Forelimb muscle (tissue), 1 donor: ENCODE results near the gene KRT222. TPM values are rescaled to one million over a fixed set of nuclear protein-coding genes. Genes with fewer than 3 reads are reported as not detected.

Source experiments
- DNase-seq: peaks from one replicate; pipeline ENCODE4 v3.0.0-alpha.2; 2013; ENCODE audit warnings: low read depth
- polyA plus RNA-seq: library from polyadenylated mRNA; unstranded; fragments of 120-200 nt; gene quantifications from one replicate; pipeline ENCODE4 v1.2.1, GENCODE V29; 2013; ENCODE audit not compliant: insufficient read length

The KRT222 gene
- polyA plus RNA-seq, 1 donor, result 0.13 TPM

DNA sequence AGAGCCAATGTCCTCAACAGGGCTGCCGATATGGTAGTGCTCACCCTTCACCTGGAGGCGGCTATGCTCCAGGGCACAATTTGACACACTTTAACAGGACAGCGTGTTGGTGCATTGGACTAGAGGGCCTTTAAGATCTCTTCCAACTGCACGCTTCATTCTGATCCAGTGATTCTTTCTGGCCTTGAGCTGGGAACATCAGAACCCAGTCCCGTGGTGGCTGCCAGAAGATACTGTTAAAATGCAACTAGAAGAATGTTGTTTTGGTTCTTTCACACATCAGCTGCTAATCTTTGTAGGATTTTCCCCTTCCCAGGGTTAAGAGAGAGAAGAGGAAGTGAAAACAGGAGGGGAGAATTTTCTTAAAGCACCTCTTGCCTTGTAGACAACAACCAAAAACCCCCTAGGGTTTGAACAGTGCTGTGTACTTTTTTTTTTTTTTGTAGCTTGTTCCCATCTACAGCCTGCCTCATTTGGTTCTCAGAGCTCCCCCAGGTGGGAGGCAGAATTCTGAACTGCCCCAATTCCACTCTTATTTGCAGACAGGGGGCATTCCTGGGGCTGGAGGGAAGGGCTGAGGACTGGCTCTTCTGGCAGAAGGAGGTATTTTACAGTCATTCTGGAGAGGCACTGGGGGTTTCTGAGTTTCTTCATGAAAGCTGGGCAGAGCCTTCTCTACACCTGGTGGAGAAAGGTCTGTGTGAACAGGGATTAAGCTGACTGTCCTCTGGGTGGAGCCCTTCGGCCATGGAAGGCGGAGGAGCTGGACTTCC, 49.7 kb downstream of the KRT222 start:
- no peak for DNase-seq

DNA sequence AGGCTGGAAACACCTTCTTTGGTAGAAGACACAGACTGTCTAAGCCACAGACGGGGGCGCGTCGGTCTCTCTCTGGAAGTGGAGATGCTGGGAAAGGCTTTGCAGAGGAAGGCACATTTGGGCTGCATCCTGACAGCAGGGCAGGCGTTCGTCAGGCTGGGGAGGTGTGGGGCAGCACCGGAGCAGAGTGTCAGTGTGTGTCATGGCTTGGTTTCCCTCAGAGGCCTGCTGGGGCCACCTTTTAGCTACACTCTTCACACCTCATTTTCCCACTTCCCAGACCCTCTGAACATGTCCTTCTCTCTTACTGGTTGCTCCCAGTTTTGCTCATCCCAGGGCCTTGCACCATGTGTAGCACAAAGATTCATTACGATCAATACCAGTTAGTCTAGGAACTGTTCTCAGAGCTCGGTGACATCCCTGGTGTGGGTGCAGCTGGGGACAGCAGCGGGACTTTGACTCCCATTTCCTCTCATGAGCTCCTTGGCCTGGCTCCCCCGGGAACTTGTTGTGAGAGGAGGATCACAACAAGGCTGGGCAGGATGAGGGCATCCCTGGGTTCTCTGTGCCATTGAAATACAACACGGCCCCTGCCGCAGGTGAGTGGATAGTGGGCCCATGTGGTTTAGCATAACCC, 50.4 kb downstream of the KRT222 start:
- no peak for DNase-seq

- no peak for DNase-seq
These were observed 51.4 kb downstream of the KRT222 start for GRCh38 chr17:40613467-40614154.

DNA sequence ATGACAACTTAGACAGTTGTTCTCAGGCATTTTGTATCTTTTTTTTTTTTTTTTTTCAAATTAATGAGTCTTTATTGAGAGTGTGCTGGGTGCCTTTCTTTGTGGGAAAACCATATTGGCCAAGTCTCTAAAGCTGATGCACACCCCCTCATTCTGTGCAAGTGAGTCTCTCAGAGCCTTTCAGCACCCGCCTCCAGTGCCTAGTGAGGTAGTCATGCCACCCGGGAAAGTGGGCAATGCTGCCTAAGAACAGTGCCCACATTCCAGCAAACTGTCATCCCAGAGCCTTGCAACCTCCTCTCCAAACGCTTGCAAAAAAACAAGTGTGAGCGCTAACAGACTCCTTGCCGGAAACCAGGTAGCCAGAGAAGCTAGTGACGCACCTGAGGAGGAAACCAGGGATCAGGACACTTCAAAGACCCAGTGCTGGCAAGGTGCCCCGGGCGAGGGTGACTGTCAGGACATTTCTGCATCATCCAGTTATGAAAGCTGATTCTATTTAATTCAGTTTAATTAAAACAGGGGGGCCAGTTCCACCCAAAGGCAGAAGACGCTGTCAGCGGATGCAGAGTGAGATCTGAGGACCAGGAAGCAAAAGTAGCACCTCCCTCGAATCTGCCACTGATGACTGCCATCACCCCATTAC, 52.3 kb downstream of the KRT222 start:
- no peak for DNase-seq

DNA sequence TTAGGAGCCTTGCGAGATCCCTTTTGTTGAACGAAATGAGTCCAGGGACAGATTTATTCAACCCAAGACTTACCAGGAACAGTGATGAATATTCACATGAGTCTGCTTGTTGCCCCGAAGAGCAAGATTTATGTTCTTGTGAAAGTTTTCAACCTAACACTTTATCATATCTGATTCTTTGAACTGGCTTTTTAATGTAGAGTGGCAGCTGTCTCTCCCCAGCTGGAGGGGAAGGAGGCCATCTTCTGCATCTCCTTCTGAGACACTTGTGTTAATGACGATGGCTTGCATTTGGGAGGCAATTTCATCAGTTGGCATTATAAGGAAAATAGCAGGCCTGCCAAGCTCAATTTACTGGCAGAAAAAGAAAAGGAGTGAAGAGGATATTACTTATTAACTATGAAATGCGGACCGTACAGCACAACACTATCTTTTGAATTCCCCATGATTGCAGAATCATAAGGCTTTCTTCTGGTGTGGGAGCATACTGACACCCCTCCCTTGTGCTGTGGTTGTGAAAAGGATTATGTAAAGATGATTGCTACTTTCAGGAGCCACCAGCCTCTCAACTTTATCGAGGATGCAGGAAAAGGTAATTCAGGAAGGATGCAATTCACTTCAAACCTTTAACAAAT, 53.0 kb downstream of the KRT222 start:
- DNase-seq, result no peak

DNA sequence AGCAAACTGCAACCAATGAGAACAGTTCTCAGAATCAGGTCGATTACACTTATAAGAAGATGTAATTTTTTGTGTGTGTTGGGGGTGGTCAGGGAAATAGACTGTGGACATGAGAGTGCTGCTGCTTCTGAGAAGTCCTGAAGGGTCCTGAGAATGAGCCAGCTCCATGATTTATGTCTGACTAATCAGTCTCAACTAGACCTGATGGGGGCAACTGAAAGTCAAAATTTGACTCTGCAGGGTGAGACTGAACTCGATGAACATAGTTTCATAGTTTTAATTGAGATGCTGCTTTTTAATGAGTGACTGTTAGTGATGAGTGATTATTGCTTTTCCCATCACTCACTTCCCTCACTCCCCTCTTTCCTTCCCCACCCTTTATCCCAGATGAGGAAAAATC, 54.6 kb downstream of the KRT222 start:
- DNase-seq, result no peak

DNA sequence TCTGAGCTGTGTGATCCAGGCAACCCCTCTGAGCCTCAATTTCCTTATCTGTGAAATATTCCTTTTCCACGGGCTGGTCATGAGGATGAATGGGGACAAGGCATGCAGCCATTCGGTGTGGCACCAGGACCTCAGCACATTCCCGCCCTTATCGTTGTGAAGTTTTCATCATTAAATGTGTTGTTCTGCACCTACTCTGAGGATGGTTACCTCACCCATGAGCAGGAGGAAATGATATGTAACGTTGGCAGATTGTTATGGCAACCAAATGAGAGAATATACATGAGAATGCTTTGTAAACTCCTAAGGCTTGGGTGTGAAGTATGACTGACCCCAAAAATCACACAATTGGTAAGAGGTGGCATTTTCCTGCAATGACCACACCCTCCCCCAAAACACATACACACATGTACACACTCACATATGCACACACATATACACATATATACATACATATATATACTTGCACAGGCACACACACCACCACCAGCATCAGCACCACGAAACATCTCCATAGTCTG, 56.9 kb downstream of the KRT222 start:
- DNase-seq, result no peak

- no peak for DNase-seq
These were observed 57.3 kb downstream of the KRT222 start for GRCh38 chr17:40607641-40608040.

DNA sequence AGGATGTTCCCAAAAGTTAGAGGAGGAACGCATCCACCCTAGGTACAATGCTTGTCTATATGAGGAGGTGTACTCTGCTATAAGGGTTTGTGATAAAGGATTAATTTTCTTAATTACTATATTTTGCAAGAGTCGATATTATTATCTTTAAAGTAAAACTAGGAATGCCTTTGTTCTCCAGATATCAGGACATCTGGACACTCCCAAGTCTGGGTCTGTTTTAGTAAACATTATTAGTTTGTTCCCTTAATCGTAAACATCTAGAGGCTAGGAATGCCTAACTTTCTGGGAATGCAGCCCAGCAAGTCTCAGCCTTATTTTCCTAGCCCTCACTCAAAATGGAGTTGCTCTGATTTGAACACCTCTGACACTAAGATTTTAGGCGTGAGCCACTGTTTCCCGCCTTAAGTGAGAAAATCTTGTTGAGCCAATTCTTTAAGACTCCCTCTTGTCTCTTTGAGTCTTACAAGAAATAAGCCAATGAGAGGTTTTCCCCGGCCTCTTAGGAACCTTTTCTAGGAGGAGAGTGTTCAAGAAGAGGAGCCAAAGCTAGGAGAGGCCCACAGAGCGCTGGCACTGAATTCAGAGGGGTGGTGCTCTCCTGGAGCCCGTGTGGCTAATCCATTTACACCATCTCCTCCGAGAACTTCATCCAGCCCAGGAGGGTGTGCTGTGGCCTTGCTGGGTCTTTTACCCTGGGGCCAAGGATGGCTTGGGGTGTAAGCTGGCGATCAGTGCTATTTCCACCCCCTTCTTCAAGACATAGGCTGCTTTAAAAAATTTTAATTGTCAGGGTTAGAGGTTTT, 58.2 kb downstream of the KRT222 start:
- DNase-seq, result no peak

DNA sequence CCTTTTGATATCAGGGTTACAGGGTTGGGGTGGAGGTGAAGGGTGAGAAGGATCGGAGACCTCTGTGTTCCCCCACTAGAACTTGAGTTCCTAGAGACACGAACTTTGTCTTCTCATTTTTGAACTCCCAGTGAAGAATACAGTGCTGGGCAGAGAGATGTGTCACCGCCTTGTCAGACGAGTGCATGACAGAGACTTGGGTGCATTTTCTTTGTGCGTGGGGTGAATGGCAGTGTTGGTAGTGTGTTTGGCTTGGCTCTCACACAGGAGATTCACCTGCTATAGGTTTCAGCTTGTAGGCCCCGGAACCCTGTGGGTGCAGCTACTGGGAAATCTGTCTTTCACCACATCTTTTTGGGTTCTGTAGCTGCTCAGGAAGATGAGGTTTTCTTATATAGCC, 59.7 kb downstream of the KRT222 start:
- DNase-seq, result no peak

Other genes starting within 250 kb of the KRT222 start
- gene TOP2A, start 247.3 kb downstream of the KRT222 start, polyA plus RNA-seq, result 53.9 TPM
- 225 TPM for gene IGFBP4, start 221.7 kb downstream of the KRT222 start, polyA plus RNA-seq
- gene TNS4, start 163.6 kb downstream of the KRT222 start, polyA plus RNA-seq, result not detected
- gene CCR7, start 99.7 kb downstream of the KRT222 start, polyA plus RNA-seq, result 0.39 TPM
- gene SMARCE1, start 17.4 kb downstream of the KRT222 start, polyA plus RNA-seq, result 115 TPM
- not detected for gene KRT24, start 38.6 kb upstream of the KRT222 start, polyA plus RNA-seq
- gene KRT25, start 90.2 kb upstream of the KRT222 start, polyA plus RNA-seq, result not detected
- gene KRT26, start 107.0 kb upstream of the KRT222 start, polyA plus RNA-seq, result not detected
- not detected for gene KRT27, start 117.4 kb upstream of the KRT222 start, polyA plus RNA-seq
- not detected for gene KRT28, start 134.8 kb upstream of the KRT222 start, polyA plus RNA-seq
- 35.8 TPM for gene KRT10, start 157.4 kb upstream of the KRT222 start, polyA plus RNA-seq
- gene KRT12, start 202.0 kb upstream of the KRT222 start, polyA plus RNA-seq, result 0.08 TPM
- gene KRT20, start 220.1 kb upstream of the KRT222 start, polyA plus RNA-seq, result not detected